Occipital lobe (tissue), 2 donors: ENCODE data around the gene ZNF19. TPM values are rescaled to one million over a fixed set of nuclear protein-coding genes. Genes with fewer than 3 reads are reported as not detected.

Experiments
- DNase-seq: peaks from one replicate; lab custom pipeline; 2025; lab: John Stamatoyannopoulos, UW
- total RNA-seq: library from RNA; depleted of rRNA; stranded (reverse); fragments of >200 nt; gene quantifications from one replicate; pipeline ENCODE4 v1.2.3, GENCODE V29; 2014

Gene ZNF19
- total RNA-seq, 1 donor from 2014 or later, result 8.7 TPM

GRCh38 chr16:71442051-71442440, 47.1 kb downstream of the ZNF19 start, which contains the start of gene TLE7:
TLE7 (minus strand) TSS chr16:71442054; CDS start chr16:71433324, 8,730 bp downstream.
- no peak for DNase-seq

- DNase-seq, result no peak
Measured at GRCh38 chr16:71441348-71442050, 47.6 kb downstream of the ZNF19 start.

- DNase-seq, result no peak
Measured at GRCh38 chr16:71440669-71441347, 48.3 kb downstream of the ZNF19 start.

- no peak for DNase-seq
Measured at GRCh38 chr16:71439523-71439922, 49.6 kb downstream of the ZNF19 start.

DNA sequence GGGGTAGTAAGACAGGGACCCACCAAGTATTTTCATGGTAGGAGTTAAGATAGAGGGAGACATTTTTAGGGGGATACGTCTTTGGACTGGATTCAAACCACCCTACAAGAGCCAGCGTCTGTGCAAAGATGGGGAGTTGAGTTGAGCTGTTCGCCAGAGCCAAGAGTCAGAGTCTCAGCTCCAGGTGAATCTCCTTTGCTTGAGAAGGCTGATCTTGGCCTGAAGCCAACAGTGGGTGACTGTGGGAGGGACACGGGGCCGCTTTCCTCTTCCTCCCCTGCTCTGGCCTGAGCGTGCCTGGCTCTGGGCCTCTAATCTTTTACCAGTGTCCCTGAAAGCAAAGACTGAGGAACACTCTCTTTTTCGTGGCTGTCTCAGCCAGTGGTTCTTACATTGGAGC, 52.7 kb downstream of the ZNF19 start:
- no peak for DNase-seq

GRCh38 chr16:71432906-71433305, 56.2 kb downstream of the ZNF19 start:
- no peak for DNase-seq

GRCh38 chr16:71431991-71432390, 57.1 kb downstream of the ZNF19 start:
- DNase-seq, result no peak

GRCh38 chr16:71431176-71431575, 57.9 kb downstream of the ZNF19 start:
- DNase-seq, result no peak

- no peak for DNase-seq
Measured at GRCh38 chr16:71430744-71431143, 58.4 kb downstream of the ZNF19 start.

DNA sequence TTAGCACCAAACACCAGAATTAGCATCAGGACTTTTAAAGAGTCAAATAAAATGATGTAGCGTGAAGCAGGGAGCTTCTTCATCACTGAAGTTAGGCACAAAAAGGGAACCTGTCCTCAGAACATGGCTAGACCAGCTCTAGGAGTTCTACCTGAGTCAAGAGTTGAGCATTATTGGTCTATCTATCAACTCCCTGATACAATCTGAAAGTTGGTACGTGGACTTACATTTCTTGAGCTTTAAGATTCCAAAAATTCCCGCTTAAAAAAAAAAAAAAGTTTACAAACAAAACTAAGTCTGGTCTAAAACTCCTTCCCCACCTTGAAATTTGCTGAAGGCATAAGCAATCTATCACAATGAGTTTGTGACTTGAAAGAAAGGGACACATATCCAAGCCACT, 59.5 kb downstream of the ZNF19 start:
- no peak for DNase-seq

GRCh38 chr16:71428883-71429282, 60.2 kb downstream of the ZNF19 start:
- no peak for DNase-seq

DNA sequence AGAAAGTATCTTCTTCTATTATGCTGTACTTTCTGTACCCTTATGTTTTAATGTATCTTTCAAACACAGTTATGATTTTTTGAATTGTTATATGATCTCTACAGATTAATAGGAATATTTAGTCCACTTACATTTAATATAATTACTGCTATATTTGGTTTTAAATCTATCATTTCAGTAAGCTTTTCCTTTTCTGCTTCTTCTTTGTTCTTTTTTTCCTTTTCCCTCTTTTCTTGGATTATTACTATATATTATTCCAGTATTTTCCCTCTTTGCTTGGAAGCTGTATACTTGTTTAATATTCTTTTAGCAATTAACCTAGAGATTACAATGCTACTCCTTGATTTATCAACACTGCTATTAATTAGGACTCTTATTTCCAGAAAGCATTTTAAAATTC, 60.7 kb downstream of the ZNF19 start:
- DNase-seq, result no peak

DNA sequence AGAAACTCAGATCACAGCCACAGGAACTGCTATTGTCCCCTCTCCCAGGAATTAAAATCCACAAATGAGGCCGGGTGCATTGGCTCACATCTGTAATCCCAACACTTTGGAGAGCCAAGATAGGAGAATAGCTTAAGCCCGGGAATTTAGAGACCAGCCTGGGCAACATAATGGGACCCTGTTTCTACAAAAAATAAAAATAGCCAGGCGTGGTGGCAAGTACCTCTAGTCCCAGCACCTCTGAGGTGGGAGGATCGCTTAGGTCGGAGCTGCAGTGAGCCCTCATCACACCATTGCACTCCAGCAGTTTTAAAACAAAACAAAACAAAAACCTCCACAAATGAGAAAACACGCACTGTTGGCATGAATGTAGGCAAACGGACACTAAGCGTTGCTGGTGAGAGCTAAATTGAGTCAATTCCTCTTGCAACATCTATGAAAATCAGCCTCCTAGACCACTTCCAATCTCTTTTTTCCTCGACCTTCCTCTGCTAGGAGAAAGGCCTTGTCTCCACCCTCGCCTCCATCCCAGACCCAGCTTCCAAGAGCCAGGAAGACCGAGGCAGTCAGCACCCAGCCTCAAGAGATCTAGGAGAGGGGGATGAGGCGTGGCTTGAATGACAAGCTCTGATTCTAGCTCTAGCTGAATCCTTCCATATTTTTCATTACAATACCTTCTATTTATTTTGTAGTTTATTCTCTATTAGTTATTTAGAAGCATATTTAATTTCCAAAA, 62.1 kb downstream of the ZNF19 start:
- no peak for DNase-seq

- DNase-seq, result no peak
Measured at GRCh38 chr16:71426069-71426879, 62.9 kb downstream of the ZNF19 start.

GRCh38 chr16:71425746-71426068, 63.4 kb downstream of the ZNF19 start:
- DNase-seq, result no peak

DNA sequence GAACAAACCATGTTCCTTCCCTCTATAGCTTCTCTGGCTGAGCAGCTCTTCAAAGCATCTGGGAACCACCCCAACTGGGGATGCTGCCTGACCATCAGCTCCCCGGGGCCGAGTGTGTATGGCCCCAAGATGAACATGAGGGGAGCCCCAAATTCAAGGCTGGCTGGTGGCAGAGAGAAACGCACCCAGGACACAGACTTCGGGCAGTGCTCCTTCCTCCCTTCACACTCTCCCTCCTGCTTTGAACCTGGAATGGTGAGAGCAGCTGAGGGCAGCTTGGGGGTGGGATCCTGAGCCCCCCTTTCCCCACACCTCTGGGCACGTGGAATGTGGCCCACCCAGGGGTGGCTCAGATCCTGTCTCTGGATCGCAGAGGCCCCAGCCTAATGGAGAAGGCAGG, 64.5 kb downstream of the ZNF19 start:
- no peak for DNase-seq

DNA sequence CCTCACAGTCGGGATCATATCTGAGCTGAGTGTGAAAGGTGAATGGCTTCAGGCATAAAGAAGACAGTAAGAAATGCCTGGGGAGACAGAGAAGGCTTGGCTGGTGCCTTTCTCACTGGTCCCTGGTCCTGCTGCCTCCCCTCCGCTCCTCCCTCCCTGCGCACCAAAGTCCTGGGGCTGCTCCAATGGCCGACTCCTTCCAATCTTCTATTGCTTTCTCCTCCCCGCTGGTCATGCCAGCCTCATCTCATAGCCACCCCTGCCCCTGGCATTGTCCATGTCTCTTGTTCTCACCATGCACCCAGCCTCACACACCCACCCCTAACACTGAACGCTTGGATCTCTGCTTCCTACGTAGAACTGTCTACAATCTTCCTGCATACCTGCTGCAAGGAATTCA, 65.3 kb downstream of the ZNF19 start:
- no peak for DNase-seq

Other genes with a start within 250 kb of the ZNF19 start
- gene CMTR2, start 199.9 kb downstream of the ZNF19 start, total RNA-seq, result 50.4 TPM
- gene CALB2, start 130.6 kb downstream of the ZNF19 start, total RNA-seq, result 9.2 TPM
- not detected for gene TLE7, start 47.3 kb downstream of the ZNF19 start, total RNA-seq
- 23.4 TPM for gene ZNF23, start 27.1 kb downstream of the ZNF19 start, total RNA-seq
- not detected for gene CHST4, start 37.1 kb upstream of the ZNF19 start, total RNA-seq
- gene TAT, start 87.8 kb upstream of the ZNF19 start, total RNA-seq, result 0.31 TPM
- gene MARVELD3, start 136.9 kb upstream of the ZNF19 start, total RNA-seq, result 0.47 TPM
- gene PHLPP2, start 235.4 kb upstream of the ZNF19 start, total RNA-seq, result 27.0 TPM